CD4-positive, alpha-beta T cell treated with Interleukin-4 for 4 hours (primary cell): ENCODE measurements around the gene PGC.

Source experiments
- DNase-seq: peaks from one replicate; pipeline ENCODE4 v3.0.0-alpha.2; 2020

PGC gene

DNA sequence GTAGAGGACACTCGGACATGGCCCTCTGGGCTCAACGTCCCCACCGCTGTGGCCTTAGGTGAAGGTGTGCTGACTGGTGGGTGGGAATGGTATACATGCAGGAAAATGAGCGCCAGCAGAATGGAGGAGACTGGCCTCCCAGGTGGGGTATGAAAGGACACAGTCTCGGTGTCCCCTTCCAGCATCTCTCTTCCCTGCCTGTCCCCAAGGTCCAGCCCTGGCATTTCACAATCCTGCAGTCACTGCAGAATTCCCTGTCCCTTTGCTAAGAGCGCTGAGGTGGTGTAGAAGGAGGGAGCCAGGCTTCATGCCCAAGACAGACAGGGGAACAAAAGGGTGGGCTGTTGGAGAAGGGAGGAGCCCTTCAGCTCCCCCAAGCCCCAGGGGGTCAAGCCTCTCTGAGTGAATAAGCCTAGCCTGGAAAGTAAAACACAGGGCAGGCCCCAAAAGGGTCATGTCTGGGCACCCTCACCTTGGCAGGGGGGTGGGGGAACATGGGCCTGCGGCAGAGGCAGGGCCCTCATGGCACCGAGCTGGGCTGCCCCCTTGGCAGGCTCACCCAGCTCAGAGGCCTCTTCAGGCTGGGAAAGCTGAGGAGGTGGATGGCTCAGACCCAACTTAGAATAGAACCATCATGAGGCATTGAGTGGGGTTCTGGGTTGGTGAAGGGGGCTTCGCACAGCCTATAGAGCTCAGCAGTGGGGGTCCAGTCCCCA, 35.7 kb downstream of the PGC start:
- no peak for DNase-seq

DNA sequence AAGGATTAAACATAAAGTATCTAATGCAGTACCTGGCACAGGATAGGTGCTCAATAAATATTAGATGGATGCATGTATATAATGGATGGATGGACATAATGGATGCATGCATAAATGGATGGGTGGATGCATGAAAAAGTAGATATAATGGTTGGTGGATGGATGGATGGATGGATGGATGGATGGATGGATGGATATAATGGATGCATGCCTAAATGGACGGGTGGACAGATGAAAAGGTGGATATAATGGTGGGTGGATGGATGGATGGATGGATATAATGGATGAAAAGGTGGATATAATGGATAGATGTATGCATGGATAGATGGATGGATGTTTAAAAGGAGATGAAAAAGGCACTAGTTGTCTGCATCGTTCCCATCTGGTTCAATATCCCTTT, 37.8 kb downstream of the PGC start:
- DNase-seq, result no peak

DNA sequence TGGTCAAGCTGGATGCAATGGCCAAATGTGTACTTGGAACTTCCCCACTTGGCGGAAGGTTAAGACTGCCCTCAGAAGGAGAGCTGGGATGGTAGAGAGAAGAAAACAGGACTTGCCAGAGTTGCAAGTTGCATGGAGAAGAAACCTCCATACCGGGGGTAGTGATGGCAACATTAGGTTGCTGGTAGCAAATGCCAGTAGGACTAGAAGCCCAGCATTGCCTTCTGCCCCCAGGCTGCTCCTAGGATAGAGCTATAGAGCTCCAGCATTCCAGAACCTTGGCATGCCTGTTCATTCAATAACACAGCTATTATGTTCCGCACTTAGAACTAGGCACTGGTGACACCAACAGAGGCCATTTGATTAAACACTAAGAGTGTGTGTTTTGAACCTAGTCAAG, 38.3 kb downstream of the PGC start:
- DNase-seq, result no peak

DNA sequence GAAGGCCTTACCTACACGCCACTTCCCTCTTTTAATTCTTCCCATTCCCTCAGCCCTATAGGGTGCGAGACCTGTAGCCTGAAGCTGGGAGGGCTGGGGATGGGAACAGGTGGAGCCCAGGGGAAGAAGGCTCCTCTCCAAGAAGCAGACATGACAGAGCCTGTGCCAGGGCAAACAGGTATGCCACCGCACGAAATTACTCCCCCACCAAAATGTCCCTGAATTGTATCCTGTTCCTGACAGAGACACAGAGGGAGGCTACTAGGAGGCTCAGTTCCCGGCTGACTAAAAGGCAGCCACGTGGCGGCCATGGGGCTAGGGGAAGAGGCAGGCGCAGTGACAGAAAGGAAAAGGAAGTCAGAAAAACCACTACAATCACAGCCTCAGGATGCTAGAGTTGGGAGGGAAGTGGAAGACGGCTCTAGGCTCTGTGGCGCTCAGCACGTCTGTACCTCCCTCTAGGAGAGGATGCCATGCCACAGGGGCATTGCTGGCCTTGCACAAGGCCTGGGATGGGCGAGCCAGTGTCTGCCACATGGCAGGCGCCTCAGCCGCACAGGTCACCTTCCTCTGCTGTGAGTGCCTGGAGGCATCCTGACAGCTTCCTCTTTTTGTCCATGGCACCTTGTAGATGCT, 39.5 kb downstream of the PGC start:
- DNase-seq, result peak; percentile 42

DNA sequence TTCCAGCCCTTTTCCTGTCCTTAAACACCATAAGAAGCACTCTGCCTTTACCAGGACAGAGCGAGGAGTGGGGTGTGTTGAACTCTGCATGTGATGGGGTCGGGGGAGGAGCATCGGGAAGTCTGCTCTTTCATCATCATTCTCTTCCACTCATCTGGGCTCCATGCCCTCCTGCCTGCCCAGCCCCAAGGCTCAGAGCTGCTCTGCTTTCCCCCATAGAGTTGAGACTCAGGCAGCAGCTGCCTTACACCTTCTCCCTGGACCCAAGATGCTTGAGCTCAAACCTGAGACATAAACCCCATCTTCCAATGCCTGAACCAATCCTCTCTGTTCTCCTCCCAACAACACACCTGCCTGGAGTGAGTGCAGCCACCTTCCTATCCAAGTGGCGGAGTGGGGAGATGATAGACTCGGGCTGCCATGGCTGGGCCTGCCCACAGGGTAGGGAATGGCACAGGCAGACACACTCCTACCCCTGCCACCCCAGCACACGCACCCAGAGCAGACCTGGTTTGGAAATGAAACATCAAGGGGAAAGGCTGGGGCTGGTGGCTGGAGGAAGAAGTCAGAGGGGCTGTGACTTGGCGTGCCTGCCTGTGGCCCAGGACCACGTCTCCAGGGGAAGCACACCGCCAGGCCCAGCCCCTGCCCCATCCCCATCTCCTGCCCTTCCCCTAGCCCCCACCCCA, 40.2 kb downstream of the PGC start:
- DNase-seq, result no peak

DNA sequence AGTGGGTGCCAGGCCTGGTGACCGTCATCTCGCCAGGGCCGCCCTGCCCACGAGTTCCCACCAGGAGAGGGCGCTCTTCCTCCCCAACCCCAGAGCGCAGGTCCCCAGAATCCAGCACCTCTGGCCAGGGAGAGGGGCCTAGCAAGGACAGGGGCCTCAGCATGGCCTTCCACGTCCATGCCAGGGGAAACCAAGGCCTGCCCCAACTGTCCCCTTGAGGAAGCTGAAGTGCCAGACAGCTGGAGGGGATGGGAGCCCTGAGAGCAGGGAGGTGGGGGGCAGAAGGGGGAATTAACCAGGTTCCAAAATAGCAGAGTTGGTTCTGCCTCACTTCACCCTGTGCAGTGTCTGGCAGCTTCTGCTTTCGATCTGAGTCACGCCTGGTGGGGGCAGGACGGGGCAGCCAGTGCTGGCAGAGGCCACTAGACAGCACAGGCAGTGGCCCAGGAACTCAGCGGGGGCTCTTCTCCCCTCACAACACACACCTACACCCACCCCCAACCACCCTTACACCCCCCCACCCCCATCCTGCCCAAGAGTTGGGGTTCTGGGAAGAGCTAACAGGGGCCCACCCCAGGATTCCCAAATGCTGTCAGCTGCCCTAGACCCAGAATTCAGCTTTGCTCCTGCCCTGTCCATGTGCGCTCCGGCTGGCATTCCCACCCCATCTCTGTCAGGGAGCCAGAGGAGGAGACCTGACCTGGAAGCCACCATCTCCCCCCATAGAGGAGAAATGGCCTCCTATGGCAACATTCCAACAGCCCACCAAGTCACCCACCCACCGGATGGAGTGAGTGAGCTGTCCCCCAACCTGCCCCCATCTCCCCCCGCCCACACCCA, 41.0 kb downstream of the PGC start:
- peak; percentile 63 for DNase-seq

DNA sequence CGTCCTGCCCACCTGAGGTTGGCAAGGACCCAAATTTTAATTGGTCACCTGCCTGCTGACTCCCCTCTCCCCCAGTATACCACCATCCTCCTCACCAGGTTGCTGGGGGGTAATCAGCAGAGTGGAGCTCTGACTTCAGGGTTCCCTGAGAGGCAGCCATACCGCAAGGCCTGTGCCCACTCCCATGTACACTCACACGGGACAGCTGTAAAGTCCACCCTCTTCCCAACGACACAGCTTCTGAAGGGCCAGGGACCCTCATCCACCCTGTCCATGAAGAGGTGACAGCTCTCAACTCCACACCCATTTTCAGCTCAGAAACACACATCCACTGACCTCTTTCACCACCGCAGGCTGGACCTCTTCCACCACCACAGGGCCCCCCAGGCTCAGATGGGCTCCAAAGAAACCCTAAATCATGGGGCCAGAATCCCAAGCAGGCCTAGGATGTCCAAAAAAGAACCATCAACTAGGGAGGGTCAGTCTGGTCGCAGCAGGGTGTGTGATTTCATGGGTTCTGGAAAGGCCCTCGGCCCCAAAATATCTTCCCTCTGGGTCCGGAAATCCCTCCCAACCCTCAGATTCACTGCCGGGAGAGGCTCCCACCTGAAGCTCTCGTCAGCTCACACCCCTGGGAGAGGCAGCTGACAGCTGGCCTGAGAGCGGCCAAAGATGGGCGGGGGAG, 41.7 kb downstream of the PGC start:
- no peak for DNase-seq

DNA sequence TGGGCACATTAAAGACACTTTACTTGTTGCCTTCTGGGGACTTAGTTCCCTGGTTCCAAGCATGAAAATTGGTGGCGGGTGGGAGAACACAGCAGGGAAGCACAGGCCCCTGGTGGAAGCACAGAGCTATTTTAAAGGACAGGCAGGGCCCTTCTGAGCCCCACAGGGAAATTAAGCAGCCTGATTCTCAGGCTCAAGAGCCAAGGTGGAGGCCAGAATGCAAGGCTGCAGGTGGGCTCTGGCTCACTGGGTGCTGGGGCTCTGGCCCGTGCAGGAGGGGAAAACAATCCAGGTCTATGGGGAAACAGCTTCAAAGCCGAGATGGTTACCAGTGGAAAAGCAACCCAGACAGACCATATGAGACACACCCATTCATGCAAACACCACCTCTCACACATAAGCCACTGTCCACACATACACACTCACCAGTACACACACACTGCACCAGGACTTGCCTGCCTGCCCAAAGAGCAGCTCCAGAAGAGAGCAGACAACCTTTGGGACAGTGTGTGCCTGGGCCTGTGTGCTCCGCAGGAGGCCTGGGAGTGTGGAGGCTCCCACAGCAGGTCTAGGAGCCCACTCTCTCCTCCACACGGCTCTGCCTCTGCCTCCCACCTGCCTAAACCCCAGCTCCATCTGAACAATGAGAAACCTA, 42.4 kb downstream of the PGC start:
- DNase-seq, result no peak

DNA sequence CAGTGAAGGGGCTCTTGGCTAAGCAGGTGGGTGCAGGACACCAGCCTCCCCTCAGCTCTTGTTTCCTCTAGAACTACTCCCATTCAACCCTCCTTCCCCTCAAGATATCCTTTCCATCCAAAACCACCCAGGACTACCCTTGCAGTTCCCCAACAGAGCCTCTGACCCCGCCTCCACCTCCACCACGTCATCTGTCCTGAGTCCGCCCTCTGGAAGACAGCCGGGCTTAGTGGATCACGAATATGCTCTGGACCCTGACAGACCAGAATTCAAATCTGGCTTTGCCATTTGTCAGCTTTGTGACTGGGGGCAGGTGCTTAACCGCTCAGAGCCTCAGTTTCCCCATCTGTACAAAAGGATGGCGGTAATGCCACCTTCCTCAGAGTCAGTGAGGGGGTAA, 43.2 kb downstream of the PGC start:
- DNase-seq, result no peak

DNA sequence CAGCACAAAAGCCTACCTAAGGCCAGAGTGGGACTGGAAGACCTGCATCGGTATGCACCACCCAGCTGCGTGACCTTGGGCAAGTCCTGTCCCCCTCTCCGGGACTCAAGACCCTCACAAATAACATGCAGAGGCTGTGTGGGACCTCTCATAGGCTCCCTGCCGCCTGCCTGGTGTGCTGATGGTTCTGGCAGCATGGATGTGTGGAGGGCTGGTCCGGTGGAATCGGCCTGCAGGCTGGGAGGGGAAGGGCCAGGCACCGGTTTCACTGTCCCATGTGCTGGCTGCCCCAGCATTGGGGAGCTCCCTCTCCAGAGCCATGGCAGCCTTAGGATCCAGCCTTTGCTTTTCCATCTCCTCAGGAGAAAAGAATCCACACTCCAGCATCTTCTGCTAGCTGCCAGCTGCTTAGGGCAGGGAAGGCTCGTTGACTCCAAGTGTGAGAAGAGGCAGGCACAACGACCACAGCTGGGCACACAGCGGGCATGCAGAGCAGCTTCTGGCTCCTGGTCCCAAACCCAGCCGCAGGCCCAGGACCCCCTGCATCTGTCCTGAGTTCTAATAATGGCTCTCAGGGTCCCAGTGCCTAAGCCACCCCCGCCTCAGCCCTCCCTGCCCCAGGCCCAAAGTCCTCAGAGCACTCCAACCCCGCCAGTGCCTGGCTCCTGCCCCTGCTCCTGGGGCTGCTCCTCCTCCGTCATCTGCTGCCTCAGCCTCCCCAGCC, 44.3 kb downstream of the PGC start:
- DNase-seq, result no peak

DNA sequence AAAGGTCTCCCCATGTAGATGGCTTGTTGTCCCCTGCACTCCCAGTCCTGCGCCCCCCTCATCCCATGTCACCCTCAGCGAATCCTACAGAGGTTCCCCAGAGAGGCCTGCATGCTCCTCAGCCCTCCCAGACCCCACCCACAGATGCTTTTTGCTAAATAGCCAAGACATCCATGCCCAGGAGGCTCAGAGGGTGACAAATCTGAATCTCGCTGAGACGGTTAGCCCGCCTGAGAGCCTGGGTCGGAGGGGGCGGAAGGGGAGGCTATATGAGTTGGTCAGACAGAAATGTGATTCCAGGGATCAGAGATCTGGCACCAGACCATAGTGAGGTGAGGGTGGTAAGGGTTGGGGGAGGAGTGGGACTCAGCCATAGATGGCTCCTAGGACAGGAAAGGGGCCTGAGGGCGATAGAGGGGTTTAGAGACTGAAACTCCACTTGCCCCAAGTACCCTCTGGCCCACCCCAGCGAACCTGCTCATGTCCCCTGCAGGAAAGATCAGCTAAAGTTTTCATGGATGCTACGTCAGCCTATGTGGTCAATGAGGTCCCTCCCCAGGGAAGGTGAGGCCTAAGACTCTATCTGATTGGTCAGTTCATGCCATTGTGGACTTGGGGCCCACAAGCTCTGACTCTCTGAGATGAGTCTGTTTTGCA, 45.0 kb downstream of the PGC start:
- DNase-seq, result no peak

DNA sequence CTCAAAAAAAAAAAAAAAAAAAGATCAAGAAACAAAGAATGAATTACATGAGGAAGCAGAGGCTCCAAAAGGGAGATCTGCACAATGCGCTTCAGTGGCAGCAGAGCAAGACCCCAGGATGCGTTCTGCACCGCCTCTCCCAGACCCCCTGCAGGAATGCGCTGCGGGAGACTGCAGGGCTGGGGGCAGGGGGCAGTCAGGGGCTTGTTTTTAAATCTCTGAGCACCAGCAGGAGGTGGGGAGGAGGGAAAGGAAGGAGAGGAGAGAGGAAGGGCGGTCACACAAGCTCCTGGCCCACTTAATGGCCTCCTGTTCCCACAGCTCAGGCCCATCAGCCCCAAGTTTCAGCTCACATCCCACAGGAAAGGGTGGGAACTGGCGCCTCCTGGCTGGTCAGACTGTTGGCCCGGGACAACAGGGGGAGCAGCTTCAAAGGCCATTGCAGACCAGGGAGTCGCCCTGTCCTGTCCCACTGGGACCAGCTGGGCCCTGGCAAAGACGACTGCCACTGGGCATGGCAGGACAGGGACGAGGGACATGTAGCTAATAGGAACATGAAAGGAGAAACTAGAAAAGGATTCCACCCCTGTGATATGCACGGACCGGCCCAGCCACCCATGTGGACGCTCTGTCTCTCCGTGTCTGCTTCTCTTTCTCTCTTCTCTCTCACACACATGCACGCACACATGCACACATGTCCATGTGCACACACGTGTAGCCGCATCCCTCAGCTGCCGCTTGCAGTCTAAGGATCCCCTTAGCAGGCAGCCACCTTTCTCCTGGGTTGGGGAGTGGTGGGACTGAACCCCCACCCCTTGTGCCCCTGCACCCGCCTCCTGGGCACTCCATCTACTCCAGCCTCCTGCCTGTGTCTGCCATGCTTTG, 46.5 kb downstream of the PGC start:
- no peak for DNase-seq

DNA sequence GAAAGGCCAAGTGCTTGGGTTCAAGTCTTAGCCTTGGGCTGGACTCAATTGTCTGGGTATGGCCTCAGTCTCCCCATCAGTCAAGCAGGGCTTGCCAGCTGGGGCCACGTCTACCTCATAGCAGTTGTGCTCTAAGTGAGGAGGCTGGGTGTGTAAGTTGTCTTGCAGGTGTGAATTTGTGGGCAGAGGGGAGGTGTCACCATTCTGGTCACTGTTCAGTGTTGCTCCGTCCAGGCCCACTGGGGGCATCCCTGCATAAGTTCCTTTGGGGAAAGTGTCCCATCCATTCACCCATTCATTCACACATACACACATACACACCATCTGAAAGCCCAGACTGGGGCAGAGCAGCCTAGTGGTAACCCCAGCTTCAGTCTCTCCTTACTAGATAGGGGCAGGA, 48.1 kb downstream of the PGC start:
- no peak for DNase-seq

DNA sequence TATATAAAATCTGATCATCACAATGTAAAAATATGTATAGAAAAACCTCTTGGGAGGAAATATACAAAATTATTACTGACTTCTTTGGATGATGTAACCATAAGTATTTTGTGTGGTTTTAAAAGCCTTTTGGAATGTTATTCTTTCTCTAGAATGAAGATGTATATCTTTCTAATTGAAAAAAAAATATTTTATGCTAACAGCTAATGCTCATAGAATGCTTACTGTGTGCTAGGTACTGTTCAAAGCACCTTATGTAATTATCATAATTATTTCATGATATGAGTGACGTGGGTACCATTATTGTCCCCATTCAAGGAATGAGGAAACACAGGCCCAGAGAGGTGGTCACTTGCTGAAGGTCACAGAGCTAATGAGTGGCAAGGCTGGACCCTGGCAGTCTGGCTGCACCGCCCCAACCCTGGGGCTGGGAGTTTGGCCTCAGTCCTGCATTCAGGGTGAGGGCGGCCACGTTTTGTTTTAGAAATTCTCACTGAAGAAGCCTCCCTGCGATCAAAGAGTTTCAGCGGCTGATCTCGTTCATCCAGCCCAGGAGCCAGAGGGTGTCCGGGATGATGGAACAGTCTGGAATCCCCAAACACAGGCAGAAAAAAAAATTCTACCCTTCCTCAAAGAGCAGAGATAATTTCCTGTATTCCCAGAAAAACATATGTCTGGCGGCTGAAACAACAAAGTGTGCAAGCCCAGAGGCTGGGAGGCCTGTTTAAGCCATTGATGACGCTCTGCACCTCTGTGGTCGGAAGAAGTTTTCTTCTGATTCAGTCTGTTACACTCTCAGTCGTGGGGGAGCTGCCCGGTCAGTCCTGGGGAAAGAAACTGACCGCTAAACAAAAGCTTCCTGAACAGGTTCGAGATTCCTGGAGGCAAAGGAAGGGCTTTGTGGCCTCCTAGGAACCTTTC, 49.1 kb downstream of the PGC start:
- DNase-seq, result no peak

DNA sequence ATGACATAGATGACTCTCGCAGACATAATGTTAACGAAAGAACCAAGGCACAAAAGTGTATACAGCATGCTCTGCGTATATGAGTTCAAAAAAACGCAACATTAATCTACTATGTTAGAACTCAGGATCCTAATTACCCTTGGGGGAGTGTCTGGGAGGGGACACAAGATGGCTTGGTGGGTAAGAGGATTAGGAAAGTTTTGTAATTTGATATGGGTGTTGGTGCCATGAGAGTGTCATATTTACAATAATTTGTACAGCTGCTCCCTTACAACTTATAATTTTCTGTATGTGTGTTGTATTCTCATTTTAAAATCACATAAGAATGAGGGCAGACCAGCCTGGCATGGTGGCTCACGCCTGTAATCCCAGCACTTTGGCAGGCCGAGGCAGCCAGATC, 50.4 kb downstream of the PGC start:
- no peak for DNase-seq

DNA sequence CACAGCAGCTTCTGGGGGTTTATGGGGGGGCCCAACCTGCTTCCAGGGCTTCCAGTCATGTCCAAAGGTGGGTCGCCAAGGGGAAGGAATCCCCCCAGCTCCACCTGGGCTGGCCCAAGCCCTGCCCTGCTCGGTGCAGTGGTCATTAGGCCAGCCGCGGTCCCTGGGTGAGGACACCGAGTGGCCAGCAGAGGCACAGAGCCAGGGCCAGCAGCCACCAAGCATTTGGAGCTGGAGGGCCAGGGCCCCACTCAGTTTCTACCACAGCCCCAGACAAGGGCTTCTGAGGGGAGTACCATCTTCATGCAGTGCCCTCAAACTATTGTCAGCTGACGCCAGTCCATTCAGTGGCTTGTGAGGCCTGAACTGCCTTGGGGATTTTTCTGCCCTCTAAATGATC, 51.4 kb downstream of the PGC start:
- no peak for DNase-seq

DNA sequence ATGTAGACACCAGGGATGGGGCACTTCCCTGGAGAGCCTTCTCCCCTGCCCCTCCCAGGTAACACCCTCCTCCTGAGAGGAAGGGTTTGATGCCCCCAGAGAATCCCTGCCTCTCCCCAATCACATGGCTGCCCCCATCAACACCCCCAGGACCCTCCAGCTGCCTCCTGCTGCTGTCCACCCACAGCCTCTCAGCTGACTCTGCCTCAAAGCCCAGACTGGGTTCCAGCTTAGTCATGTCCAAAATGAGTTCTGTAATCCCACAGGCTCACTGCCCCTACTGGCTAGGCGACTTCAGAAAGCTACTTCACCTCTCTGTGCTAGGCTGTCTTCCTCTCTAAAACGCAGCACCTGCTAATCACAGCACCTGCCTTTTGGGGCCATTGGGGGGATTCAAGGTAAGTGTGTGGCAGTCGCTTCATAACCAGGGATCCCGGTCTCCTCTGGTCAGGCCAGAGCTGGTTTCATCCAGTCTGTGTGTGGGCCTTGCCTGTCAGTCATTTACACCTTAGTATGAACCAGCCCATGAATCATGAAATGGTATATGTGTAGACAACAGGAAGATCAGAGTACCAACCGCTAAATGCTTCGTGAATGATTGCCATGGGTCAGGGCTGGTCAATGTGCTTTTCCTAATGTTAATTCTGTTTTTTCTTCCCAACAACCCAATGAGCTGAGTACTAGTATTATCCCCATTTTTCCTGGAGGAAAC, 52.2 kb downstream of the PGC start:
- DNase-seq, result no peak
